ENCODE measurements around the gene TMEM178B. TPM values are rescaled to one million over a fixed set of nuclear protein-coding genes. Genes with fewer than 3 reads are reported as not detected.

Gene TMEM178B
- total and polyA plus RNA-seq, 2 of the 4 experiments (the other 2 are of a cell fraction) = under 0.01 to 0.05 TPM

DNA sequence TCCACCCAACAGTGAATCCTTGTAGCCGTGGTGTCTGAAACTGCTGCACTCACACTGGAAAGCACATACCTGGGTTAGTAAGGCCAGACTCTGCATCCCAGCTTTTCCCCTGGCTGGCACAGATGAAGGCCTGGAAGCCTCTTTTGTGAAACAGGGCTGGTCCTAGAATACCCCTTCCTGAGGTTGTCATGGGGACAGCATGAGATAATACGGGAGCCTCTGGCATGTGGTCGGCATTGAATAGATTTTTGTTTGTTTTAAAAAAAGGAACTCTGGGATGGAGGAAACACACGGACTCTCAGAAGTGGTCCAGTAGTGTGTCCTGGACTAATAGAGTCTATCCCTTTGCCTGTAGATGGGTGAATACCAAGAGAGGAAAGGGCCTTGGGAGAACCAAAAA, 129.7 kb downstream of the TMEM178B start:
- H3K4ac ChIP-seq (ENCODE audit: low read depth, low read length) = no peak overlapping the region
- in situ Hi-C loops (cut with MboI; ENCODE audit: low sequenced_read_pairs) = no loop called here
- DNase-seq (no peak), ATAC-seq (ENCODE audit: low read depth) (no peak)
- no TSS peak for BruUV-seq (replicated peaks)
- H3K9me3 ChIP-seq (ENCODE audit: control insufficient read depth, insufficient read depth, low read length) = peaks cover 2% of the 10 kb centered on the region
- dilution Hi-C loops (cut with HindIII; ENCODE audit: low sequenced_read_pairs, unreplicated experiment) = no loop called here
- H3K4me3 ChIP-seq (ENCODE audit: insufficient read depth, low read depth, low read length) = no peak overlapping the region
- no peaks in the 10 kb centered on the region for H3K79me1 ChIP-seq (ENCODE audit: low read depth in 1 of 2, low read length in 2 of 2)
- H4K20me1 ChIP-seq (ENCODE audit: insufficient read depth, low read length) = no peaks in the 10 kb centered on the region
- H4K5ac ChIP-seq (ENCODE audit: low read depth, low read length) = no peak overlapping the region
- no peak overlapping the region for H2BK120ac ChIP-seq (ENCODE audit: low read depth, low read length)
- WGBS, 2 experiments (ENCODE audit: extremely low coverage in 2 of 2, insufficient read length in 1 of 2) = no CpG with 5 or more reads among the region's 4 CpGs
- H3K14ac ChIP-seq (replicated peaks; ENCODE audit: low read depth, low read length) = no peak overlapping the region
- H3K36me3 ChIP-seq (ENCODE audit: control insufficient read depth, insufficient read depth, low read length) = no peaks in the 10 kb centered on the region
- H2AK5ac ChIP-seq (ENCODE audit: low read depth, low read length) = no peak overlapping the region
- H2AFZ ChIP-seq (replicated peaks; ENCODE audit: low read length, poor library complexity) = no peak overlapping the region
- TF ChIP-seq POLR2A (IDR thresholded peaks at IDR 0.05; ENCODE audit: low read depth, low read length) (no peak), RFX5 (IDR thresholded peaks at IDR 0.05; ENCODE audit: low read depth, low read length) (no peak), SMC3 (IDR thresholded peaks at IDR 0.05; ENCODE audit: low read depth, low read length) (no peak), MXI1 (IDR thresholded peaks at IDR 0.05; ENCODE audit: borderline replicate concordance, low read depth, low read length) (no peak), CEBPB (IDR thresholded peaks at IDR 0.05; ENCODE audit: low read depth, low read length) (no peak), RCOR1 (IDR thresholded peaks at IDR 0.05; ENCODE audit: insufficient replicate concordance, low read length) (no peak), MAFK (IDR thresholded peaks at IDR 0.05; ENCODE audit: low read depth, low read length) (no peak), RAD21 (IDR thresholded peaks at IDR 0.05; ENCODE audit: low read length) (no peak), NFE2L2 (IDR thresholded peaks at IDR 0.05; ENCODE audit: low read depth, low read length) (no peak), BHLHE40 (IDR thresholded peaks at IDR 0.05; ENCODE audit: low read depth, low read length) (no peak), MAZ (IDR thresholded peaks at IDR 0.05; ENCODE audit: borderline replicate concordance, low read depth, low read length) (no peak), FOS (IDR thresholded peaks at IDR 0.05; ENCODE audit: low read depth, low read length) (no peak), CHD1 (IDR thresholded peaks at IDR 0.05; ENCODE audit: low read depth, low read length) (no peak)
- TF ChIP-seq, protein P1, sequence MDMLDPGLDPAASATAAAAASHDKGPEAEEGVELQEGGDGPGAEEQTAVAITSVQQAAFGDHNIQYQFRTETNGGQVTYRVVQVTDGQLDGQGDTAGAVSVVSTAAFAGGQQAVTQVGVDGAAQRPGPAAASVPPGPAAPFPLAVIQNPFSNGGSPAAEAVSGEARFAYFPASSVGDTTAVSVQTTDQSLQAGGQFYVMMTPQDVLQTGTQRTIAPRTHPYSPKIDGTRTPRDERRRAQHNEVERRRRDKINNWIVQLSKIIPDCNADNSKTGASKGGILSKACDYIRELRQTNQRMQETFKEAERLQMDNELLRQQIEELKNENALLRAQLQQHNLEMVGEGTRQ (IDR thresholded peaks at IDR 0.05; ENCODE audit: low read depth, low read length) = no peak
- TF ChIP-seq, protein P2, sequence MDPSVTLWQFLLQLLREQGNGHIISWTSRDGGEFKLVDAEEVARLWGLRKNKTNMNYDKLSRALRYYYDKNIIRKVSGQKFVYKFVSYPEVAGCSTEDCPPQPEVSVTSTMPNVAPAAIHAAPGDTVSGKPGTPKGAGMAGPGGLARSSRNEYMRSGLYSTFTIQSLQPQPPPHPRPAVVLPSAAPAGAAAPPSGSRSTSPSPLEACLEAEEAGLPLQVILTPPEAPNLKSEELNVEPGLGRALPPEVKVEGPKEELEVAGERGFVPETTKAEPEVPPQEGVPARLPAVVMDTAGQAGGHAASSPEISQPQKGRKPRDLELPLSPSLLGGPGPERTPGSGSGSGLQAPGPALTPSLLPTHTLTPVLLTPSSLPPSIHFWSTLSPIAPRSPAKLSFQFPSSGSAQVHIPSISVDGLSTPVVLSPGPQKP (IDR thresholded peaks at IDR 0.05; ENCODE audit: borderline replicate concordance, low read depth, low read length) = no peak
- TF ChIP-seq, protein P3, sequence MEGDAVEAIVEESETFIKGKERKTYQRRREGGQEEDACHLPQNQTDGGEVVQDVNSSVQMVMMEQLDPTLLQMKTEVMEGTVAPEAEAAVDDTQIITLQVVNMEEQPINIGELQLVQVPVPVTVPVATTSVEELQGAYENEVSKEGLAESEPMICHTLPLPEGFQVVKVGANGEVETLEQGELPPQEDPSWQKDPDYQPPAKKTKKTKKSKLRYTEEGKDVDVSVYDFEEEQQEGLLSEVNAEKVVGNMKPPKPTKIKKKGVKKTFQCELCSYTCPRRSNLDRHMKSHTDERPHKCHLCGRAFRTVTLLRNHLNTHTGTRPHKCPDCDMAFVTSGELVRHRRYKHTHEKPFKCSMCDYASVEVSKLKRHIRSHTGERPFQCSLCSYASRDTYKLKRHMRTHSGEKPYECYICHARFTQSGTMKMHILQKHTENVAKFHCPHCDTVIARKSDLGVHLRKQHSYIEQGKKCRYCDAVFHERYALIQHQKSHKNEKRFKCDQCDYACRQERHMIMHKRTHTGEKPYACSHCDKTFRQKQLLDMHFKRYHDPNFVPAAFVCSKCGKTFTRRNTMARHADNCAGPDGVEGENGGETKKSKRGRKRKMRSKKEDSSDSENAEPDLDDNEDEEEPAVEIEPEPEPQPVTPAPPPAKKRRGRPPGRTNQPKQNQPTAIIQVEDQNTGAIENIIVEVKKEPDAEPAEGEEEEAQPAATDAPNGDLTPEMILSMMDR (conservative IDR thresholded peaks at IDR 0.05; ENCODE audit: low read depth, low read length) = no peak
- no peaks in the 10 kb centered on the region for H3K4me1 ChIP-seq (ENCODE audit: control insufficient read depth, insufficient read depth, low read length)
- no peak overlapping the region for H3K27ac ChIP-seq (ENCODE audit: insufficient read depth, low read length)
- H3K23ac ChIP-seq (ENCODE audit: low read depth, low read length) = no peak overlapping the region
- H3K9me1 ChIP-seq (ENCODE audit: insufficient read depth, low read length) = no peaks in the 10 kb centered on the region
- no peak overlapping the region for H3K56ac ChIP-seq (ENCODE audit: extremely low read depth, insufficient read depth, low read length)
- no peak overlapping the region for H3K9ac ChIP-seq (ENCODE audit: low read depth, low read length)
- no peak overlapping the region for H3K4me2 ChIP-seq (ENCODE audit: low read depth, low read length)
- no peak overlapping the region for H2BK15ac ChIP-seq (ENCODE audit: low read depth, low read length)
- H2AK9ac ChIP-seq (replicated peaks; ENCODE audit: low read depth, low read length, poor library complexity) = no peak overlapping the region
- no peaks in the 10 kb centered on the region for H3K27me3 ChIP-seq (ENCODE audit: control insufficient read depth, insufficient read depth, low read length)
- no peak overlapping the region for H4K91ac ChIP-seq (ENCODE audit: insufficient read depth, low read depth, low read length)
- intact Hi-C loops (cut with micrococcal nuclease) = no loop called here
- POLR2A ChIA-PET (ENCODE audit: unreplicated experiment) = no interaction called here
- CTCF ChIA-PET = no interaction called here
- no peak overlapping the region for H4K8ac ChIP-seq (ENCODE audit: low read depth in 2 of 2, low read length in 2 of 2)
- no peak overlapping the region for H2BK20ac ChIP-seq (ENCODE audit: low read depth, low read length)
- no peak overlapping the region for H2BK5ac ChIP-seq (ENCODE audit: low read depth, low read length, poor library complexity, severe bottlenecking)
- no peak overlapping the region for H3K18ac ChIP-seq (ENCODE audit: low read depth, low read length)

All from IMR-90 (cell line).